Measurements from ENCODE around the gene KRT36.

- TF ChIP-seq, protein P1, sequence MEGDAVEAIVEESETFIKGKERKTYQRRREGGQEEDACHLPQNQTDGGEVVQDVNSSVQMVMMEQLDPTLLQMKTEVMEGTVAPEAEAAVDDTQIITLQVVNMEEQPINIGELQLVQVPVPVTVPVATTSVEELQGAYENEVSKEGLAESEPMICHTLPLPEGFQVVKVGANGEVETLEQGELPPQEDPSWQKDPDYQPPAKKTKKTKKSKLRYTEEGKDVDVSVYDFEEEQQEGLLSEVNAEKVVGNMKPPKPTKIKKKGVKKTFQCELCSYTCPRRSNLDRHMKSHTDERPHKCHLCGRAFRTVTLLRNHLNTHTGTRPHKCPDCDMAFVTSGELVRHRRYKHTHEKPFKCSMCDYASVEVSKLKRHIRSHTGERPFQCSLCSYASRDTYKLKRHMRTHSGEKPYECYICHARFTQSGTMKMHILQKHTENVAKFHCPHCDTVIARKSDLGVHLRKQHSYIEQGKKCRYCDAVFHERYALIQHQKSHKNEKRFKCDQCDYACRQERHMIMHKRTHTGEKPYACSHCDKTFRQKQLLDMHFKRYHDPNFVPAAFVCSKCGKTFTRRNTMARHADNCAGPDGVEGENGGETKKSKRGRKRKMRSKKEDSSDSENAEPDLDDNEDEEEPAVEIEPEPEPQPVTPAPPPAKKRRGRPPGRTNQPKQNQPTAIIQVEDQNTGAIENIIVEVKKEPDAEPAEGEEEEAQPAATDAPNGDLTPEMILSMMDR (IDR thresholded peaks at IDR 0.05), result no peak
- no peak for TF ChIP-seq ZFX (IDR thresholded peaks at IDR 0.05; ENCODE audit: borderline replicate concordance)
Observed at GRCh38 chr17:41440531-41441033, 49.1 kb downstream of the KRT36 start, which contains the start of gene KRT38.
